HG03521 (cell line): Measurements from ENCODE around the gene ATAD1.
A peak's percentile ranks its signal among the peaks of the same experiment; 100 is the strongest.
"Not testable (repeated sequence)": the region's sequence is repeated elsewhere in the genome, so short reads cannot be mapped to it uniquely, and the experiment has no call there.

ENCODE experiments used
- ATAC-seq: cut with Tn5 transposase; IDR thresholded peaks from one replicate; pipeline ENCODE4 v1.9.1; 2021; ENCODE audit warnings: mild to moderate bottlenecking, moderate library complexity; ENCODE audit not compliant: unreplicated experiment

ATAD1 gene

GRCh38 chr10:87760195-87760905, 57.7 kb downstream of the ATAD1 start:
- ATAC-seq, result no peak

DNA sequence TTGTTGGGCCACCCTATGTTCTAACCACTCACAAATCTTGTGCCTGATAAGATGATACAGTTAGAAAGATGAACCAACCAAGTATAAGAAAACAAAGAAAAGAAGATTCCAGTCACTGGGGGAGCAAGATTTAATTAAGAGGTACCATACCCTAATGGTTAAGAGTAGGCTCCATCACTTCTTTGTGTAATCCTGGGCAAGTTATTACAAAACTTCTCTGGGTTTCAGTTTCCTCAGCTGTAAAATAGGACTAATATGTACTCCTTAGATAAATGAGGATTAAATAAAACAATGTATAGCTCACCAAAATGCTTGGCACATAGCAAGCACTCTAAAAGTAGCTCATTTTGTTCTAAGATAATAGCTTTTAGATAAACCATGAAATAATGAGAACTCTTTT, 58.5 kb downstream of the ATAD1 start:
- ATAC-seq, result no peak

DNA sequence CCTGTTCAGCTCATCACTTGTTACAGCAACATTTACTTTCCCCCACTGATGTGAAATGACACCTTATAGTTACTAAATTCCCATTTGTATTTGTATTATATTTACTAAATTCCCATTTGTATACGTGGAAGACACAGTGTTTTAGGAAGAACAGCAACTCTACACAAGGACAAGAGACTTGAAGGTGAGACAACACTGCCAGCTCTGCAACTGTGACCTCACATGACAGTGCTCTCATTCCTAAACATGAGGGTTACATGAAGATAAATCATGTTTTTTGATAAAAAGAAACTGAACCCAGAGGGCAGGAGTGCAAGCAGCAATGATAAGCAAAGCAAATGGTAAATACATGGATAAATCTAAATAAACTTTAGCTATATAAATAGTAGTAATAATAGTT, 60.3 kb downstream of the ATAD1 start:
- ATAC-seq, result no peak

- no peak for ATAC-seq
Observed at GRCh38 chr10:87753995-87754866, 63.8 kb downstream of the ATAD1 start.

DNA sequence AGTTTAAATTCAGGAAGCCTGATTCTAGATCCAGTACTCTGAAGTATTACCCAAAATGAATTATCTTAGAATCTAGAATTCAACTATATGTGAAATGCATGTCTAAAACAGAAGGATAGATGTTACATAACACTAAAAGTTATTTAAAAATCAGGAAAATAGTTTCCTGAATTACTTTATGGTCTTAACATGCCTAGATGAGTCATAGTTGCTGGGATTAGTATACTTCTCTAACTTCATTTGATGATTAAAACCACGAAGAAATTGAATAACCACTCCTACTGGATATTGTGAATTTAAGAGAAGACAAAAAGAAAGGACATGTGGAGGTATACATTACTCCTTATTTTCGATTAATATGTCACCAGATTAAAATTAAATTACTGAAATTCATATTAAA, 65.5 kb downstream of the ATAD1 start:
- no peak for ATAC-seq

GRCh38 chr10:87751274-87751673, 66.8 kb downstream of the ATAD1 start:
- no peak for ATAC-seq

- peak; percentile 48 for ATAC-seq
Observed at GRCh38 chr10:87750817-87751216, 67.2 kb downstream of the ATAD1 start.

DNA sequence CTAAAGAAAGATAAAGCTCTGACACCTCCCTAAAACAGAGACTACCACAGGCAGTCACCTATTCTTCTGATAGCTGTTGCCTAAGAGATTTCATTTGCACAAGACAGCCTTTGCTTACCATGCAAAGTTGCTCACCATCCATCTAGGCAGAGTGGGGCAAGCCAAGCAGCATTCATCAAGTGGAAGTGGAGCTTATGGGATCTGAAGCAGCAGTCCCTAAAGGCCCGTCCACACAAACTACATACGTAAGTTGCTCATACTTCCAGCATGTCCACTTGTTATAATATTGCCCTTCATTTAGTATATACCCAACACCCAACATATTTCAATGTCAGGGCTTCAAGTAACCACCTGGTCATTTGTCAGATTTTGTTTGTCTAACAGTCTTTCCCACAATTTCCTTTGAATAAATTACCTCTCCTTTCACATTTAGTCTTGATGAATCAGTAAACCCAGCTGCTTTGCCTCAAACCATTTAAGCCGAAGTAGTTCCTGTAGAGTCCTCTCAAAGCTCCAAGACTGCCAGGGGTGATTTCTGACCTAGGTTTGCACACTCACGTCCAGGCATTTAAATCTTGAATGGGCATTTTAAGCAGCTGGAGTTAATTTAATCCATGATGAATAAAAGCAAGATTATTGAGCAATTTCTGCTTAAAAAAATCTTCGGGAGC, 67.9 kb downstream of the ATAD1 start:
- no peak for ATAC-seq

- ATAC-seq, result not testable (repeated sequence)
Observed at GRCh38 chr10:87748244-87748643, 69.8 kb downstream of the ATAD1 start.

DNA sequence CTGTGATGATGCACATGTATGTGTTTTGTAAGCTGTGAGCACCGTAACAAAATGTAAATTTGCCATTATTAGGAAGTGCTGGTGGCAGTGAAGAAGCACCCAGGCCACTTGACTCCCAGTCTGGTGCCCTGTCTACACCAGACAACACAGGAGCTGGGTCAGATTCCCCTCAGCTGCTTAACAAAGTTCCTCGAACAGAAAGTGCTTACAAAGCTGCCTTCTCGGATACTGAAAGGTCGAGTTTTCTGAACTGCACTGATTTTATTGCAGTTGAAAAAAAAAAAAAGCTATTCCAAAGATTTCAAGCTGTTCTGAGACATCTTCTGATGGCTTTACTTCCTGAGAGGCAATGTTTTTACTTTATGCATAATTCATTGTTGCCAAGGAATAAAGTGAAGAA, 71.1 kb downstream of the ATAD1 start:
- no peak for ATAC-seq

DNA sequence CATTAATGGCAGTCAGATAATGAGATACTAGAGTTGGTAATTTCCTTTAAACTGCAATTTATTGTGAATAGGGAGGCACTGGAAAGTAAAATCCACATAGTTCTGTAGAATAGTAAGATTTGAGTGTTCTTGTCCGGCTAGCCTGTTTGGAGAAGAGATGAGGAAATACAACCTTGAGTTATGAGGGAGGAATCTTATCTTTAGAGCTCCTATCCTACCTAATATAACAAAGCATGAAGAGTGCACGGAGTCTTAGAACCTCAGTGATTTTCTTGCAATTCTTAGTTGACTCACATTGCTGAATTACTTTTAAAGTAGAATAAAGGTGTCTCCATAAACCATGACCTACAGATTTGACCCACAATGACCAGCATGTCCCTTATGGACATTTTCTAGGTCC, 73.4 kb downstream of the ATAD1 start:
- no peak for ATAC-seq

DNA sequence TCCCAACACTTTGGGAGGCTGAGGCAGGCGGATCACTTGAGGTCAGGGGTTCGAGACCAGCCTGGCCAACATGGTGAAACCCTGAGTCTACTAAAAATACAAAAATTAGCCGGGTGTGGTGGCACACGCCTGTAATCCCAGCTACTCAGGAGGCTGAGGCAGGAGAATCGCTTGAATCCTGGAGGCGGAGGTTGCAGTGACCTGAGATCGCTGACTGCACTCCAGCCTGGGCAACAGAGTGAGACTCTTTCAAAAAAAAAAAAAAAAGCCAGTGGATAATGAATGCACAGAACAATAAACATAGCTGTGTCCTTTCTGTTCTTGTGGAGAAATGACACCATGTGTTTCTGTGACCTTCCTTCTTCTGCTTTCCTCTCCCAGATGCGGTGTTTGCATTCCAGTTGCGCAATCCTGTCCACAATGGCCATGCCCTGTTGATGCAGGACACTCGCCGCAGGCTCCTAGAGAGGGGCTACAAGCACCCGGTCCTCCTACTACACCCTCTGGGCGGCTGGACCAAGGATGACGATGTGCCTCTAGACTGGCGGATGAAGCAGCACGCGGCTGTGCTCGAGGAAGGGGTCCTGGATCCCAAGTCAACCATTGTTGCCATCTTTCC, 74.9 kb downstream of the ATAD1 start:
- not testable (repeated sequence) for ATAC-seq

DNA sequence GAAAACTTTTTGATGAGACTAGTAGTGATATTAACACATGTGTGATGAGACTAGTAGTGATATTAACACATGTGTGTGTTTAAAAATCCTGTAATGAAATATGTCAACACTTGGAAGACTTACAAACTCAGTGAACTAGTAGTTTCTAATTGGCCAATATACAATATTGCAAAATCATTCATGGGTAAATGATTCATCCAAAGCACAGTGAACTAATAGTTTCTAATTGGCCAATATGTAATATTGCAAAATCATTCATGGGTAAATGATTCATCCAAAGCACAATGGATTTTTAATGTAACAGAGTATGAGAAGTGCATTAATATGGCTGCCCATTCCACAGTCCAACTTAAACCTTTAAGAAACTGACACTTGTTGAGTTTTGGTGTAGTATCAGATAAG, 77.8 kb downstream of the ATAD1 start:
- ATAC-seq, result no peak

DNA sequence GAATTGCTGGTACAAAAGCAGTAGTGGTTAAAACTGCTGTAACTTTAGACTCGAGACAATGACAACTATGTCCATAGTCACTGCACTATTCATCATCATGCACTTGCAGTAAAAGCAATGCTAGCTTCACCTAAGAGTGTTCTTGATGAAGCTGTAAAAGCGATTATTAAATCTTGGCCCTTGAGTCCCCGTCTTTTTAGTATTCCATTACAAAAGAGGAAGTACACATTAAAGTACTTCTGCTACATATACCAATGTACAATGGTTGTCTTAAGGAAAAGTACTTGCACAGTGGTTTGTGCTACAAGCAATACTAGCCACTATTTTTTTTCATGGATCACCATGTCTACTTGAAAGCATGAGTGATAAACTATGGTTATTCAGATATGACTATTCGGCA, 78.3 kb downstream of the ATAD1 start:
- no peak for ATAC-seq

- ATAC-seq, result not testable (repeated sequence)
Observed at GRCh38 chr10:87738253-87738652, 79.8 kb downstream of the ATAD1 start.

- ATAC-seq, result no peak
Observed at GRCh38 chr10:87734987-87735827, 82.8 kb downstream of the ATAD1 start.

DNA sequence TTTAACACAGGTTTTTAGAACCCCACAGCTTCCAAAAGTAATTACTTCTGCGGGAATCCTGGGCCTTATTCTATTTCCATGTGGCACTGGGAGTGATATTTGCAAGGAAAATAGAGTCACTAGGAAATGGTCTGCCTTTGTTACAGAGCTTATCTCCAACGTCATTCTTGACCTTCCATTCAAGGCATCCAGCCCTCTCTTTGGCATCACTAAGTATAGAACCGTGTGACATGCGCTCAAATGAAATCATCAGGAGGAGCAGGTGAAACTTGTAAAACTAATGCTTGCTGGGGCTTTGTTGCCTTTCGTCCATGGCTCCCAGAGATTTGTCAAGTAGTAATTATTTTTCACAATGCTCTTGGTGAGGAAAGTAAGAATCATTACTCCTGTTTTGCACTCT, 84.9 kb downstream of the ATAD1 start:
- no peak for ATAC-seq

DNA sequence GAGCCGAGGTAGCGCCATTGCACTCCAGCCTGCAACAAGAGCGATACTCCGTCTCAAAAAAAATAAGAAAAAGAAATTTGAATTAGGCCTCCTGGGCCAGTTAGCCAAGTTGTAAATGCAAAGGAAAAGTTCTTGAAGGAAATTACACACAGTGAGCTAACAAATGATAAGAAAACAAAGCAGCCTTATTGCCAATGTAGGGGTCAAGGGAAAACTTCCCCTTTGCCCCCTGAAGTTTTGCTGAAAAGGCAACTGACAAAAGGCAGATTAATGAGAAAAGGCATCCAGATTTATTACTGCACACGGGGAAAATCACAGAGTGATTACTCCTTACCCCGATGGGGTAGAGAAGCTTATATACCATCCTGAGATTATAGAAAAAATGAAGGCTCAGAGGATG, 88.1 kb downstream of the ATAD1 start:
- ATAC-seq, result no peak

DNA sequence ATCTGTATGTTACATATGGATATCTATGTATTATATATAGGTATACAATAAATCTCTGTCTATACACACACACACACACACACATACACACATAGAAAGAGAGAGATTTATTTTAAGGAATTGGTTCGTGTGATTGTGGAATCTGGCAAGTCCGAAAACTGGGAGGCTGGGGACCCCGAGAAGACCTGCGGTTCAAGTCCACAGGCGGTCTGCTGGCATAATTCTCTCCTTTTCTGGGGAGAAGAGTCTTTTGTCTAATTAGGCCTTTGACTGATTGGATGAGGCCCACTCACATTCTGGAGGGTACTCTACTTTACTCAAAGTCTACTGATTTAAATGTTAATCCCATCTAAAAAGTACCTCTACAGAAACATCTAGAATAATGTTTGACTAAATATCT, 93.2 kb downstream of the ATAD1 start:
- ATAC-seq, result no peak

GRCh38 chr10:87723500-87723899, 94.5 kb downstream of the ATAD1 start:
- no peak for ATAC-seq
